Astrocyte of the hippocampus (primary cell): ENCODE results near the gene AHRR.

Experiments
- DNase-seq: peaks from one replicate; pipeline ENCODE4 v3.0.0; 2011; ENCODE audit warnings: low read depth, low spot score

The AHRR gene

GRCh38 chr5:345404-346195, 24.1 kb downstream of the AHRR start:
- no peak for DNase-seq

DNA sequence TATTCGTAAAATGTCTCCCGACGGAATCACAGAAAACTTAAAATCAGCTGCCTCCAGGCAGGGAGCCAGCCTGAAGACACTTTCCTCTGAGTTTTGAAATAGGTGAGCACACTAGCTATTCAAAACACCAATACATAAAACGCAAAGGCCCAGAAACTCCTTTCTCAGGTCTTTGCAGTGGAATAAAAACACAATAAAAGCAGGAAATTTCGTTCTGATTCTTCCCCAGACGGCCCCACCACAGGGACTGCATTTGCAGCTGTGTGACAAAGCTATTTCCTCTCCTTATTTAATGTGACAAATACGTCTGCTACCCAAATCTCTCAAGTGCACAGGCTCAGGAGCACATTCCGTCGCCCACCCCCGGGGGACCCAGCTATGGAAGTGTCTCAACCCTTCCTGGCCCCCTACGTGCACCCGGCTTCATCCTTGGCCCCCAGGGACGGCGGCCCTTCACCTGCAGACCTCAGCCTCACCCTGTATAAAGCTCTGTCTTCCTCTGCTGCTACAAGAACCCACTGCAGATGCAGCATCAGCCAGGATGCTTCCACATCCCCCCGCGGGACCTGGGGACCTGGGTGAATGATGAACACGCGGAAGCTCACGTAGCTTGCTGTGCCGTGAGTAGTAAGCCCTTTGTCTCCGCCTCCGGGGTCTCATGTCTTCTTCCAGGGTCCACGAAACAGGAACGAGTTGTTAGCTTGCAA, 24.9 kb downstream of the AHRR start:
- no peak for DNase-seq

- no peak for DNase-seq
Measured at GRCh38 chr5:347712-348284, 26.3 kb downstream of the AHRR start.

DNA sequence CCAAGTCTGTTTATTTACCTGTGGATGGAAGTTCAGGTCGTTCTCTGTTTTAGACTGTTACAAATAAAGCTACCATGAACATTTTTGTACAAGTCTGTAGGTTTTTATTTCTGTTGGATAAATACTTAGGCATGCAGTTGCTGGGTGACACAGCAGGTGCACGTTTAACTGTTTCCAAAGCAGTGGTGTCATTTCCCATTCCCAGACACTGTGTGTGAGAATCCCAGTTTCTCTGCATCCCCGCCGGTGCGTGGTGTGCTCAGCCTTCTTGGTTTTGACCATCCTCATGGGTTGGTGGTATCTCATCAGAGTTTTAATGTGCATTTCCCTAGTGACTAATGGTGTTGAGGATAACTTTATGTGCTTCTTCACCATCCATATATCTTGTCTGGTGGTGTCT, 27.2 kb downstream of the AHRR start:
- no peak for DNase-seq

- DNase-seq = no peak
Measured at GRCh38 chr5:350355-350754, 28.8 kb downstream of the AHRR start.

DNA sequence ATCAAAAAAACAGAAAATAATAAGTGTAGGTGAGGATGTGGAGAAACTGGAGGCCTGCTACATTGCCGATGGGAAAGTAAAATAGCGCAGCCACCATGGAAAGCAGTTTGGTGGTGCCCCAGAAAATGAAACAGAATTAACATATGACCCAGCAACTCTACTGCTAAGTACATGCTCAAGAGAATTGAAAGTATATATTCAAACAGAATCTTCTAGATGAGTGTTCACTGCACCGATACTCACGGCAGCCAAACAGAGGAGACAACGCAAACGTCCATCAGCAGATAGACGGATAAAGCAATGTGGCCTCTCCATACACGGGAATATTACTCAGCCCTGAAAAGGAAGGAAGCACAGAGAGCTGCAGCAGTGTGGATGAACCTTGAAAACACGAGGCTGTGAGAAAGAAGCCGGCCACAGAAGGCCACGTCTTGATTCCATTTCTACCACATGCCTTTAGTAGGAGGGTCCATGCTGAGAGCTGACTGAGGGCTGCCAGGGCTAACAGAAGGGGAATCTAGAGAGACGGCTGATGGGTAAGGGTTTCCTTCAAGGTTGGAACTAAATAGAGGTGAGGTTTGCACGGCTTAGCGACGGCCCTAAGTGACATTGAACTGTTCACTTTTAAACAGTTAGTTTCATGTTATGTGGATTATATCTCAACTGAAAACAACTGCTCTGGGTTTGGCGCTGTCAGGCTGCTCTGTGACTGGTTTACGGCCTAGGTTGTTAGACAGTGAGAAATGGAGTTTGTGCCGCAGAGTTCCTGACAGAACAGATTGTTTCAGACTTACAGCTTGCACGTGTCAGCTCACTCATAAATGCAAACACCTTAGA, 29.8 kb downstream of the AHRR start:
- DNase-seq = no peak

- no peak for DNase-seq
Measured at GRCh38 chr5:351921-352245, 30.4 kb downstream of the AHRR start.

GRCh38 chr5:352639-353611, 31.4 kb downstream of the AHRR start:
- DNase-seq = no peak

GRCh38 chr5:353612-354580, 32.4 kb downstream of the AHRR start:
- DNase-seq = no peak

GRCh38 chr5:354581-355378, 33.3 kb downstream of the AHRR start:
- DNase-seq = no peak

GRCh38 chr5:355379-355935, 33.9 kb downstream of the AHRR start:
- no peak for DNase-seq

- no peak for DNase-seq
Measured at GRCh38 chr5:355958-356357, 34.4 kb downstream of the AHRR start.

DNA sequence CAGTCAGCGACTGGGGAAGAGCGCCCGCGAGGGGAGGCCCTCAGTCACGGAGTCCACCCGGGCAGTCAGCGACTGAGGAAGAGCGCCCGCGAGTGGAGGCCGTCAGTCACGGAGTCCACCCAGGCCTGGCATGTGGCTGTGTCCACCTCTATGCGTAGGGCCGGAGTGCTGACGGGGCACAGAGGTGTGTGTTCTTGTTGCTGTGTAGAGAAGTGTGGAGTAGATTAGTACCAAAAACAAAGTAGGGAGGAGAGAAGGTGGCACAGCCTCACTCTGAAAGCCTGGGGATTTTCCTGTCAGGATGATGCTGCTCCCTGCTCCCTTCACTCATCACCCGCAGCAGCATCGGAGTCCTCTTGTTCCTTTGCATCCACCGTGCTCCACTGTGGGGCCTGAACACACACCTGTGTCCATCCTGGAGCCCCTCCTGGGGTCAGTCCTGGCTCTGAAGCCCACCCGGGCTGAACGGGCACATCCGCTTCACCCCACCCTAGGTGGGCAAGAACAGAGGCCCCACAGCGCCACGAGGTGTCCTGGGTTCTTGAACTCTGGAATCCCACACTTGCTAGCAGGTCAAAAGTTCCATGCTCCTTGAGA, 37.9 kb downstream of the AHRR start:
- DNase-seq = no peak

DNA sequence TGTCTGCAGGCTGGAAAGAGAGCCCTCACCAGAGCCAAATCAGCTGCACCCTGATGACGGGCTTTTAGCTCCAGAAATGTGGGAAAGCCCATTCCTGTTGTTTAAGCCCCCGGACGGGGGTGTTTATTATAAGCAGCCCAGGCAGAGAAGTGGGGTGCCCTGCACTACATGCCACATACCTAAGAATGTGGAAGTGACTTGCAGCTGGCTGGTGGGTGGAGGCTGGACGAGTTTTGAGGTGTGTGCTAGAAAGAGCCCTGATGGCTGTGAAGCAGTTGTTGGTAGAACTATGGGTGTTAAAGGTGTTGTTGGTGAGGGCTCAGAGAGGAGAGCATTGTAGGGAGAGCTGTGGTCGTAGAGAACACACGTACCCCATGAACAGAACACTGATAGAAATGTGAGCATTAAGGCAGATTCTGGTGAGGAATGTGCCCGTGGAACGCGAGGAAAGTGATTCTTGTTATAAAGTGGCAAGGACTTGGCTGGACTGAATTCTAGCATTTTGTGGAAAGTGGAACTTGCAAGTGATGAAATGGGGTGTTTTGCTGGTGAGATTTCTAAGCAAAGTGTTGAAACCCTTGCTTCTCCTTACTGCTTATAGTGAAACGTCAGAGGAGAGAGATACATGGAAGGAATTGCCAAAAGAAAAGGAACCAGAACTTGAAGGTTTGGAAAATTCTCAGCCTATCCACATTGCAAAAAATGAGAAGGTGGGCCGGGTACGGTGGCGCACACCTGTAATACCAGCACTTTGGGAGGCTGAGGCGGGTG, 38.9 kb downstream of the AHRR start:
- no peak for DNase-seq

GRCh38 chr5:362189-362588, 40.7 kb downstream of the AHRR start:
- DNase-seq = no peak

- no peak for DNase-seq
Measured at GRCh38 chr5:362978-363765, 41.7 kb downstream of the AHRR start.

GRCh38 chr5:364497-364896, 43.0 kb downstream of the AHRR start:
- no peak for DNase-seq
